Measurements from ENCODE around the gene EBF3.

The EBF3 gene

DNA sequence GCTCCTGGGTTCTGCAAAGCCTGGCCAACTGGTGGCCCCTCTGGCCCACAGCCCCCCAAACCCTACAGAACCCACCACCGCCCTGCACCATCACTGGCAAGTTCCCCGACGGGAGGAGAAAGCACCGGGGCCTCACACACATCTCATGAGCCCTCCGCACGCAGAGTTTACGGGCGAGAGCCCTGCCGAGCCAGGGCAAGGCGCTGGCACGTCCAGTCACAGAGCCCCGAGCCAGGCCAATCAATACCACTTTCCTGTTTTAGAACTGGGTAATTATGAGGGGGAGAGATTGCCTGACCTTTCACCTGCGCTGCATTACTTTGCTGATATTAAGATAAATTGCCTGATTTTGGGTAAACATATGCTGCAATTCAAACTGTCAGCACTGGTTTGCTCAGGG is 113.3 kb downstream of the EBF3 start:
- no peak for DNase-seq (ENCODE audit: low spot score)

DNA sequence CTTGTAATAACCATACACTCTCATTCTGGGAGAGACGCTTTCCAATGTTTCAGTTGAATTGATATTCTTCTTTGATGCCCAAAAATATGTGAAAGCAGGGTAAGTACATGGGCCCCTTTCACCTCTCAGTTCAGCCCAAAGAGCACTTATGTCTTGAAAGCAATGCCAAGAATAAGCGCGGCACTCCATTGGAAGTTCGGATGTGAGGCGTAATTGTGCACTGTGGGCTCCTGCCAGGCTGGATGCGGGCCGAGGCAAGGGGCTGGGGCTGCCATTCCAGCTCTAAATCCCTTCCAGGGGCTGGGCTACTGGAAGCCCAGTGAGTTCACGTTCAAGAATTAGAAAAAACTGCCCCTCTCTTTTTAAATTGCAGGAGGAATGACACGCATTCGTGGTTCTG is 113.8 kb downstream of the EBF3 start:
- DNase-seq (ENCODE audit: low spot score) = no peak

DNA sequence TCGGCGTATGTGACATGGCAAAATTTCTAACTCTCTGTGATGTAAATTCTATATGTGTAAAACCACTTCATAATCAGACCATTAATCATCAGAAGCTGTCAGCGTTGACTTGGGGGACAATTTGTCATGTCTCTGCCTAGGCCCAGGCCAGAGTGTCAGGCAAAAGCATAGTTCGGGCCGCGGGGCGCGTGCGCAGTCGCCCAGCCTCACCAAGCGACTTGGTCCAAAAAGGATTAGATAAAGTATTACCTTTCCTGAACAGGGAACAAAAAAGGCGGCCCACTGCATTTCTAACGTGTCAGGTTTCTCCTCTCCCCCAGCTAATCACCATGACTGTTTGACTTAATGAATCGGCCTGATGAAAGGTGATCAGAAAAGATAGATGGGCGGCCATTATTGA is 114.2 kb downstream of the EBF3 start:
- DNase-seq (ENCODE audit: low spot score) = no peak

DNA sequence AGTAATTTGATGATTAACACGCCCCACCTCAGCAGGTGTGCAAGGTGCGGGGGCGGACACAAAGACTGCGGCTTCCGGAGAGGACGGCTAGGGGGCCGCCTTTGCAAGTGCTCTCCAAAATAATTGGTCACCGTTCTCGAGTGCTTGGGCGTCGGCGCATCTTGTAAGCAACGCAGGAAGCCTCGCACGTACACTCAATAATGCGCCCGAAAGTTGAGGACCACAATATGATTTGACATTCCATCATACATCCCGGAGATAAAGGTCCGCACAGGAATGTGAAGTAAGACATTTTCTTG is 114.7 kb downstream of the EBF3 start:
- DNase-seq (ENCODE audit: low spot score) = no peak

DNA sequence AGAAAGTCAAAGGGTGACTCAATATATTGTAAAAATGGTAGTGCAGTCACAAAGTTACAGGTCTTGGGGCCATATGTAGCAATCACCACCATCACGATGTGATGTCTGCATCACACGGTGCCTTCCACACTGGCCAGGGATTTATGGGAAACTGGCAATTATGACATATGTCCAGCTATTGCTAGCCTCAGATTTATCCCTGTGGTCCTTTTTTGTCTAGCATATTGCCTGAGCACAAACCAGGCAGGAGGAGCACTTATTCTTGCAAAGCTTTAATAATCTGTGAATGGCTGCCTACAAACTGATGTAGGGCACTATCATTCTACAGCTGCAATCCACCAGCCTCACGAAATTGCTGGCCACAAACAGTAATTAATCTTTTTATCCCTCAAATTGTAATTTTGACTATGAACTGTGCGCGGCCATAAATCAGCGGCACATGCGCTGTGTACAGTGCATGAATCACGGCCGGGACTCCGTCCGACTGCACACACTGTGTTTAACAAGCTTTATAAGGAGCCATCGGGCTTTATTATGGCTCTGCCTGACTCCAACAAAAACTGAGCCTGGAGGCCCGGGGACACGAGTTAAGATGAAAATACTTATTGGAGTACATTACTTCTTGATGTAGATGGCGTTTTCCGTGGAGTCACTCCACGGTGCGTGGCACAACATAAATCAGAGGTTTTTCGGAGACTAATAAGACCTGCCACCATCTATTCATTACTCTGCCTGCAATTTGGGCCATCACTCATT is 115.2 kb downstream of the EBF3 start:
- no peak for DNase-seq (ENCODE audit: low spot score)

DNA sequence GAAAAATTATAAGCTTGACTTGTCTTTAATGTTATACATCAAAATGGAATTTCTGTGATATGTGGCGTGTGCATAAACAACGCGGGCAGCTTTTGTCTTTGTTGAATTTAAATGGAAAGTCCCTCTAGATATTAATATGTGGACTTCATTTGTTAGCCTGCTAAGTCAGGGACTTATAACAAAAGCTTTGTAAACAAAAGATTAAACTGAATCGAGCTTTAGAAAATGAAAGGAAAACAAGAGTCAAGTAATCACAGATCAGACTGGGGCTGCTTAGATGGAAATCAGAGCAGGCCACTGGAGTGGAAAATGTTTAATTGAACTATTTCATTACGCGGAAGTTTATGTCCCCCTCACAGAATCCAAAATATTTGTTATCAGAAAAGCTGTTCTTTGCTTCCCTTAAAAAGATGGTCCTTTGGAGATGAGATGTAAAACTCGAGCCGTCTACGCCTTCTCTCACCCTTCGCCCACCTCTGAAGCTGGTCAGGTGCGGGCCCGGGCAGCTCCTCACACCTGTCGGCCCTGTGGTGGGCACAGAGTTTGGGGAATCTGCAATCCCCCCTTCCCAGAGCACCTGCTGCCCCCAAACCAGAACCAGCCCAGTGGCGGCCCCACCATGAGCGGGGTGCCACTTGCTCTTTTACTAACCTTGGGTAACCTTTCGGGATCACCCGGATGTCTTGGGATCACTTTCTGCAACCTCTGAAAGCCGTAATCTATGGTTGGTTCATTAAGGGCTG is 116.2 kb downstream of the EBF3 start:
- DNase-seq (ENCODE audit: low spot score) = no peak

DNA sequence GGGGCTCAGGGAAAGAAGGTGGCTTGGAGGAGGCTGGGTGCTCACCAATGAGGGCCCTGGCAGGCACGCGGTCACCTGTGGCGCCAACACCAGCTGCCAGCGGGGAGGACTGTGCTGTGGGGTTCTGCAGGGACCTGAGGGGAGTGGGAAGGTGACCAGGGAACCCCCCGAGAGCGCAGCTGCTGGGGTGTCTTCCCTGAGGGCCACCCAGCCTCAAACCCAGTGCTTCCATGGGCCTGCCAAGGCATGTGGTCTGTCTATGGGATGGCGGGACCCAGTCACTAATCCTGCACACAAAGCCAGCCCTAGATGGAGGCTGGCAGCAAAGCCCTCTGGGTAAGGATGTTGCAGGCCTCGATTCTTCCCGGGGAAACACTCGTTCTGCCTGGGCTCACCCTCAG is 117.1 kb downstream of the EBF3 start:
- DNase-seq (ENCODE audit: low spot score) = no peak

DNA sequence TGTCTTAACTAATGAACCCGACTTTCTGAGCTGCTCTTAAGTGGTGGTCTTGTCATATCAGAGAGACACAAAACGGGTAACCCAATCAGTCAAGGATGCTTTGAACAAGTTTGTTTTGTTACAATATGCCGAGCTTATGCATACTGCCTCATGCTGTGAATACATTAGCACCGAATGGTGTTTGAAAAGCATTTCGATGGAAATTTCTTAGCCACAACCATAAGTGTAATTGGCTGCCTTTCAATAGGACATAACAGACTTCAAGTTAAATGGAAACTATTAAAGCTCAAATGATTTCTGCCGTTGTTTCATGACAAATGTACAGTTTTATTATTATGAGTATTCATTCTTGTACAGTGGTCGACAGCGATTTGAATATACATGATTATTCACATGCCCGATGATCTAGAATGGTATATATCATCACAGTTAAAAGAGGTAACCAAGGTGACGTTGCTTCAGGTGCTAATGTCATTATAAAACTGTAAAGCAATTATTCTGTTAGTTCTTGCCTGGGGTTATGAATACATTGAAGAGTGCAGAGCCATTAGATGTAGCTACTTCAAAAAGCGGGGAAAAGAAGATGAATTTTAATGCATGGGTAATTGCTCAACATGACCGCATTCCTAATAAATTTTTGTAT is 118.8 kb downstream of the EBF3 start:
- DNase-seq (ENCODE audit: low spot score) = no peak

DNA sequence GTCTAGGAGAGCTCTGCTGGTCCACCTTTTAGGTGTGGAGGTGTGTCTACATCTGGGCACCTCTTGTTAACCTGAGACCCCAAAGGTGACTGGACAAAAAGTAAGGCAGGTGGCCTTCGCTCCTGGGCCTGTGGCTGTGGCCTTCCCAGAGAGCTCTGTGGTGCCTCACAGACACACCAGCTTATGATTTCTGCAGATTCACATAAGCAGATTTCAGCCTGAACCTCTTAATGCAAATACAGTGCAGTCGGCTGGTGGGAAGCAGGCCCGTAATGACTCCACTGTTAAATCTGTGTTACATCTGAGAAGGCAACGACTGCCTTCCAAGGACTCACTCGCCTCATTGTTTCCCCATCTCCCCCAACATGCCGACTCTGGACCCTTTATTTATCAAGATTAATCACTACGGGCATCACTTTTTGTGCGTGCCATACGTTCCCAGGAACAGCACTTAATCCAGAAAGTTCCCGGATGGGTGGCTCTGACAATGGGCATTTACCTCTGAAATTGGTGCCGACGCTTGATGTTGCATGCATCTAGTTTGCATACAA is 119.8 kb downstream of the EBF3 start:
- DNase-seq (ENCODE audit: low spot score) = no peak

DNA sequence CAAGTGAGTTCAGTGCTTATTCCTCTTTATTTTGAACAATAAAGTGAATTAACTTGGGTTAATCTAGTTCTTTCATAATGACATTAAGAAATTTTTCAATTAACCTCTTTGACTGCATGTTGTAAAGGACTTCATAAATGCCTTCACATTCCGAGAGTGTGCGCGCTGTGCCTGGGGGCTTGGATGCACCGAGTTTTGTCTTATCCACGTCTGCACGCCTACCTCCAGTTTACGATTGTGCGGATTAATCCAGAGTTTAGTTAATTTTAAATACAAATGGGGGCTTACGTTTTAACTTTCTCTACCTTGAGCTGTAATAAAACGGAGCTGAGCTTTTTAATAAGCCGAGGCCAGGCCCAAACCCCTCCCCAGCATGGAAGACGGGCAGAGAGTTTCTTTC is 120.4 kb downstream of the EBF3 start:
- DNase-seq (ENCODE audit: low spot score) = no peak

DNA sequence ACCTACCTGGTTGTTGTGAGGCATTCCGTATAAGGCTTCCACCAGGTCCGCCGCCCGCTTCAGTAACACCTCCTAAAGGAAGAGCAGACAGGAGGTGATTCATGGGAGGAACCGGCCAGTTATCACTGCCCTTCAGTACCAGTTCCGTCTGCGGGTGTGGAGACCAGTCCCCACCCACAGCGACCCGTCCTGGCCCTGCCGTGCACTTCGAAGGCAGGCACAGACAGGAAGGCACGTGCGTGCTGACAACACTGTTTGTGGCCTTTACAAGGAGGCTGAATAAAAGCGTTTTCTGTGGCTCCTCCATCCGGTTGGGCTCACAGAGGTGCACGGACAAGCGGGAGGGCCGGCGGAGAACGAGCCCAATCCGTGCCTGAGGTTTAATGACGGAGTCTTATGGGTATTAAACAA is 120.9 kb downstream of the EBF3 start:
- DNase-seq (ENCODE audit: low spot score) = no peak

DNA sequence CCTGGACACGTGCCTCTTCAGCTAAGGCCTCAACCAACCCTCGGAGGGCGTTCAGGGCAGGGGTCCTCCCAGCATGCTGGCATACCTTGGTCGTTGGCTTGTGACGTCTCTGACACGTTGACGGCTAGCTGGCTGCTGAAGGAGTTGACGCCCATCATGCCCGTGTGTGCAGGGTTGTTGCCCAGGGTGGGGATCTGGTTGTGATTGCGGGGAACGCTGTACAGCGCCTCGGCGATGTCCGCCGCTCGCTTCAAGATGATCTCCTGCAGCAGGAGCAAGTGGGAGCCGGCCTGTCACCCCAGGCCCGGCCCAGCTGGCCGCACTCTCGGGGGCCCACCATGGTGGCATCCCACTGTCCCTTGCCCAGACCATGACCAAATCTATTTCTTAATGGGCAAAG is 122.0 kb downstream of the EBF3 start:
- DNase-seq (ENCODE audit: low spot score) = no peak

DNA sequence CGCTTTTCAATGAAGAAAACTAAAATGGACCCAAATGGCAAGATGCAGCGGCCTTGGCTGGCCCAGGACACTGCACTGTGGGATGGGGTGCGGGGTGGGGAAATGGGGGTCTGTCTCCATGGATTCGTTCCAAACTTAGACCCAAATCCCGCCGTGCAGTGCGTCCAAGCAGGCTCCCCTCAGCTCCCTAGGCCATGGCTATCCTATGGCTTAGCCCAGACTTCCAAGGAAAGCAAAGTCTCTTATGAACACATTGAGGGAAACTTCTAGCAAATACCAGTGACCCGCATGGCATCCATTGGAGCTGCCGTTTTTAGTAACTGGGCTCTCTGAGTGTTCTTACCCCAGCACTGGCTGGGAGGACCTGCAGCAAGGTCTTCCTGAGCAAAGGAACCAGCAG is 122.5 kb downstream of the EBF3 start:
- no peak for DNase-seq (ENCODE audit: low spot score)

DNA sequence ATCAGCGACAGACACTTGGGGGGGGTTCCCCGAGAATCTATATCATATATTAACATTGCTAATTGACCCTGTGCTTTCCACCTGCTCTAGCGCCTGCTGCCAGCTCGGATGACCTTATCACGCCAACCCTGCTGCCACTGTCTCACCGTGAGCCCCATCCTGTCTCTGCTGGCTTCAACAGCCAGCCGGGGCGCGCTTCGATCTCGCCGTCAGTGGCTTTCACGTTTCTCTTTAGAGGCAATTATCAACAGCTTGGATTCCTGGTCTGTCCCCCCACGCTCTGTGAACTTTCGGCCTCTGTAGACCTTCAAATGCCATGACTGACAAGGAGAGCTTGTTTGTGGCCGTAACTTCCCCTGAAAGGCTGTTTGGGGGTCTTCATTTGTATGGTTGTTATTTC is 123.0 kb downstream of the EBF3 start:
- DNase-seq (ENCODE audit: low spot score) = no peak

DNA sequence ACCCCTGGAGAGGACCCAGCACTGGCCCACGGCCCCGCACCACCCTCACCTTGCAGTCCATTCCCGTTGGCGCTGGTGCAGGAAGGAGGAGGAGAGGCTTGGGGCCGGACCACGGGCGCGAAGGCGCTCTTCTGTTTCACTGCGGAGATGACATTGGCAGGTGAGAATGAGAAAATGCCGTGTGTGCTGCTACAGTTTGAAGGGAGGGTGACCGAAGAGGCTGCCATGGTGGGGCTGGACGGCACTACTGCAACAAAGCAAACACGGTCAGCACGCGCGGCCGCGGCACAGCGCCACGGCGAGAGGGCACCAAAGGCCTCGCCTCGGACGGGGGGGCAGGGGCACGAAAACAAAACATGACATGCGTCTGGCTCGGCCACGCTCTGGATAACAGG is 123.9 kb downstream of the EBF3 start:
- DNase-seq (ENCODE audit: low spot score) = no peak

DNA sequence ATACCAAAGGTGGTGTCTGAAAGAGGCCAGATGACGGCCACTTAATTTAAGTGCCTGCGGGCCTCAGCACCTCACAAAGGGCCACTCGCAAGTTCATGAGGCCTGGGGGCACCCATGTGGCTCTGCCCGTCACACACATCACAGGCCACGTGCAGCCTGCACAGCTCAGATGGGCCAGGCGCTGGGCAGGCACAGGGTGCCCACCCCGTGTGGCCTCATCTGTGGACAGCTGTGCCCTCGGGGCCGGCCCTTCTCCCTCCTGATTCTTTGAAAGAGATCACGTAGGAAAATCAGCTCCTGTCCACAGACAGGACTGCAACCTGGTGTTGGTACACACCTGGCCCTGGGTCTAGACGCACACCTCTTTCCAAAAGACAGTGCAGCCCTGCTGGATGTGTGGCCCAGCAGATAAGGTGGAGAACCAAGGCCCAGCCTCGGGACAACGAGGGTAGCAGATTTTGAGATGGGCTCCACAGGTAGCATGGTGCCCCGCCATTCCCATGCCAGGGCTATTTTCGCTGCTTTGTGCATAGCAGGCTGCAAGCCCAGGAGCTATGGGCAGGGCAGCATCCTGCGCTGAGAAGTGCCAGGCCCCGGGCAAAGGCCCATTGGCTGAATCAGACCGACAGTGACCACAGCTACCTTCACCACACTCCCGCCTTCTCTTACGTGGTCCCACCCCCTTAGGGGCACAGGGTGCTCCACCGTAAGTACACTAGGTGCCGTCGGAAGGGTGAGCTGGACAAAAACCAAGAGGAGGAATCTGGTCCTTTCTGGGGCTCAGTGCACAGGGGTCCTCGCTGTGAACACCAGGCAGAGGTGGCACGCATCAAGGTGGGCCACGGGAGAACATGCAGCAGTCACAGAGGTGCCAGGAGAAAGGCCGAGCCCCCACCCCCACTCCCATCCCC is 124.5 kb downstream of the EBF3 start:
- DNase-seq (ENCODE audit: low spot score) = no peak

DNA sequence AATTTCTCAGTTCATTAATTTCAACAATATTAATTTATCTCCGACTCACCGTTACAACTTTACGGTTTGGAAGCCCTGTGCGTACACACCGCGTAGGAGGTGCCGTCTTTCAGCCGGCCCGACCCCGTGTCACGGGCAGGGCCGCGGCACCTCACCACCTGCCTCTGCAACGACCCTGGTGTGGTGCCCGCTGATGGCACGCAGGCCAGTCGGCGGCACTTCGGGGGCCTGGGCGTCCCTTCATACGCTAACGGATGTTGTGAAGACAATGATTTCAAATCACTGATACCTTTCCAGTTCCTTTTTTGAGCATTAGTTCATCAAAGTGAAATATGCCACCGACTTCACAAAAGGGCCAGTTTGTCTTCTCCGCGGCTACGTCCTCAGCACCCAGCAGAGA is 125.3 kb downstream of the EBF3 start:
- no peak for DNase-seq (ENCODE audit: low spot score)

DNA sequence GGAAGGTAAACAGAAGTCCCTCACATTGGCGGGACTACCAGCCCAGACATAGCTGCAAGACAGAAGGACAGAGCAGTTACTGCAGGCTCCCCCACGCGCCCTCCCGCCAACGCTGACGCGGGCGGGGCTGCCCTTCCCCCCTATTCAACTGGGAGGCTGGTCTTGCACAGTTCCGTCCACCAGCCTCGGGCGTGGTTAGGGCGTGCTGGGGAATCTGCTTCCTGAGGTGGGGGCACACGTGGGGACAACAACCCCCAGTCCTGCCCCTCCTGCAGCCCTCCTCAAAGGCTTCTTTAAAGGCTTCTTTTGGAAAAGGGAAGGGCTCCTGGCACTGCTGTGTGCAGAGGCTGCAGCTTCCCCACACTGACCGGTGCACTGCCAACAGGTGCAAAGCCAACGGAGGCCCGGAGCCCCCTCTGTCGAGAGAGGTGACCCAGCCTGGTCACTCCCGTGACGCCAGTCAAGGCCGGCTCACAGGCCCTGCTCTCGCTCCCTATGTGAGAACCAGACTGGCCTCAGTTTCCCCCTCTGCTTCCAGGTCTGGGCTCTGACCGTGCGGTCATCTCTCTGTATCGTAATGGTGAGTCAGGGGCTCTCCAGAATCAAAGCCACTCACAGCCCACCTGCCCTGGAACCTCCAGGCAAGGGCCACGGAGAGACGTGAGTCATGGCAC is 126.0 kb downstream of the EBF3 start:
- no peak for DNase-seq (ENCODE audit: low spot score)

DNA sequence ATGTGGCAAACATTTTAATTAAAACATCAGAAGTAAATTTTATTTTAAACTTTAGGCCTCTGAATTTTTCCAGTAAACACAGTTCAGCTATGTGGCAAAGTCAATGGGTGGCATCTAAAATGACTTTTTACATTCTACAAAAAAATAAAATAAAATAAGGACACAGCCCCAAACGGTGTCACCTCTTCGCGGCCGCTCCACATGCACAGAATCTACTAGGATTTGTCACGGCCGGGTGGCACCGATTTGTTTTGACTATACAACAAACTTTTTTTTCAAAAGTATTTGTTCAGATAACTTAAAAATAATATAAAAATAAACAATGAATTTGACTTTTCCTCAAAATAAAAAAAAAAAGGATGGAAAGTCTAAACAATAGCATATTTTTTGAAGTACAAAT is 127.8 kb downstream of the EBF3 start:
- no peak for DNase-seq (ENCODE audit: low spot score)

DNA sequence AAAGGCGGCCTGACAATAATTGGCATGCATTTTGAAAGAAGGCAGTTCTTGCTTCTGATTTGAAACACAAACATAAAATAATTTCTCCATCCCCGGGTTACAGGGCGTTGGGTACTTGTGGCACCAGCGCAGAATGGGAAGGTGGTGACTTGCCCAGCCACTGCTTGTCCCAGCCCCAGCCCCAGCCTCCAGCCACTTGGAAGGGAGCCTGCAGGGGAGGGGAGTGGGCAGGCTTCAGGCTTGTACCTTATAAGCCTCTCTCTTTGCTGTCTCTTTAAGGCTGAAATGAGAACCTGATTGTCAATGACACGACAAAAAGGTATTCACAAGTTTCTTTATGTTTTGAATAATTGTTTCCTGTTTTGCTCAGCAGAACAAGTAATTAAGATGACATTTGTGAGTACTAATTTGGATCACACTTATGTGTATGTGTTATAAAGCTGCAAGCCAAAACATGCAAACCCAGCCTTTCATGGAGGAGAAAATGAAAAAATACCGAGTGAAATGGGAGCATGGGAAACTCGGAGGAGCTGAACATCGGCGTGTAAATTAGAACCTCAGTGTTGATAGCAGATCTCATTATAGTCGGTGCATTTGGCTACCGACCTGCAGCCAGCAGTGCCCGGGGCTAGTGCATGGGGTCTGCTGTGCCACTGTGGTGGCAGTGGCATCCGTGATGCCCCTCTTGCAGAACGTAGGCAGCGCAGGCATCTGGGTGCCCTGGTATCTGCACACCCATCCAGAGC is 129.9 kb downstream of the EBF3 start:
- DNase-seq (ENCODE audit: low spot score) = no peak

DNA sequence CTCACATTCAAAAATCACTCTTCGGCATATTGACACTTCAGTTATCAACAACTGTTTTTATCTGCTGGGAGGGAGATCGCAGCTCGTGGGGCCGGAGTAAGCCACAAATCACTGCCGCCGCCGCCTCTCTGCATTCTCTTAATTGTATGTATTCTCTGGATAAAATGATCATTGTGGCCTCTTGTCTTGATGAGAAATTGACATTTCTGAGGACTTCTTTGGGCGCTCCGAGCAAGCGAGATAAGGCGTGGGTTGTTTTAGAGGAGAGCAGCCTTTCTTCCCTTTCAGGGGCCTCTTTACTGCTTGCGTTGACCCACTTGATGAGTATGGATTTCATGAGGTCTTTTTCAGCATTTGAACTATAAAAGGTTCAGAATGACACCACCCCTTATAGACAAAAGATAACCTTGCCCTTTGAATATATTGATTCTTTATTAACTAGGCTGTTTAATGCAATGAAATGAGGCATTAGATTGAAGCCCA is 130.6 kb downstream of the EBF3 start:
- DNase-seq (ENCODE audit: low spot score) = no peak

All from COLO829 (cell line).